NT2/D1 (cell line): ENCODE data around the gene IRF1.

Experiments used
- DNase-seq: peaks from one replicate; pipeline ENCODE4 v3.0.0-alpha.2; 2011; ENCODE audit warnings: low read depth, low spot score
- H3K27me3 ChIP-seq: 2 replicates; pipeline ENCODE4 v1.6.0; 2011; ENCODE audit warnings: mild to moderate bottlenecking; ENCODE audit not compliant: insufficient read length, insufficient read depth
- H3K36me3 ChIP-seq: 2 replicates; pipeline ENCODE4 v1.6.1; 2011; ENCODE audit warnings: mild to moderate bottlenecking, low read length, mixed read lengths; ENCODE audit not compliant: insufficient read depth, insufficient read length
- H3K4me1 ChIP-seq: 2 replicates; pipeline ENCODE4 v1.5.1; 2011; ENCODE audit not compliant: insufficient read depth, insufficient read length
- H3K4me3 ChIP-seq: 2 replicates; pipeline ENCODE4 v1.5.1; 2011; ENCODE audit warnings: low read depth; ENCODE audit not compliant: insufficient read length
- H3K9ac ChIP-seq: 2 replicates; pipeline ENCODE4 v1.6.0; 2011; ENCODE audit warnings: low read depth; ENCODE audit not compliant: insufficient read length
- H3K9me3 ChIP-seq: 2 replicates; pipeline ENCODE4 v1.5.1; 2011; ENCODE audit warnings: mild to moderate bottlenecking, low read length; ENCODE audit not compliant: insufficient read depth
- SUZ12 ChIP-seq: IDR thresholded peaks from 2 replicates; pipeline ENCODE4 v1.6.1; 2011; ENCODE audit not compliant: insufficient read length, insufficient read depth; ENCODE audit errors: extremely low read depth
- YY1 ChIP-seq: IDR thresholded peaks from 2 replicates; pipeline ENCODE4 v1.6.1; 2011; ENCODE audit not compliant: insufficient read length, insufficient read depth
- ZNF274 ChIP-seq: IDR thresholded peaks from 2 replicates; pipeline ENCODE4 v1.6.1; 2011; ENCODE audit warnings: mild to moderate bottlenecking, low read depth, low read length

The IRF1 gene

GRCh38 chr5:132470596-132470995 is 20.0 kb downstream of the IRF1 start:
- DNase-seq: no peak
- Histone ChIP-seq H3K9ac (no peak overlapping the region), H3K4me1 (peaks cover 5% of the 10 kb centered on the region), H3K9me3 (peaks cover 10% of the 10 kb centered on the region; the same call in 1 of the 2 replicates), H3K4me3 (no peak overlapping the region), H3K27me3 (no peaks in the 10 kb centered on the region), H3K36me3 (no peaks in the 10 kb centered on the region)
- no peak for TF ChIP-seq ZNF274
- no peak for TF ChIP-seq YY1
- no peak for TF ChIP-seq SUZ12

- Histone ChIP-seq H3K9ac (no peak overlapping the region), H3K4me1 (peaks cover 3% of the 10 kb centered on the region), H3K4me3 (no peak overlapping the region)
Measured at GRCh38 chr5:132470010-132470392, 20.6 kb downstream of the IRF1 start.

GRCh38 chr5:132469380-132470009 is 21.1 kb downstream of the IRF1 start:
- no peaks in the 10 kb centered on the region for H3K36me3 ChIP-seq
- DNase-seq: no peak
- no peaks in the 10 kb centered on the region for H3K27me3 ChIP-seq
- peaks cover 10% of the 10 kb centered on the region; the same call in 1 of the 2 replicates for H3K9me3 ChIP-seq
- no peak overlapping the region for H3K4me3 ChIP-seq
- peaks cover 2% of the 10 kb centered on the region for H3K4me1 ChIP-seq
- H3K9ac ChIP-seq: no peak overlapping the region
- TF ChIP-seq YY1 (no peak), ZNF274 (no peak), SUZ12 (no peak)

More at GRCh38 chr5:132470010-132470392, 20.6 kb downstream of the IRF1 start:
- no peak for TF ChIP-seq ZNF274
- no peak for TF ChIP-seq SUZ12
- no peak for TF ChIP-seq YY1
- no peak for DNase-seq
- Histone ChIP-seq H3K27me3 (no peaks in the 10 kb centered on the region), H3K36me3 (no peaks in the 10 kb centered on the region), H3K9me3 (peaks cover 10% of the 10 kb centered on the region; the same call in 1 of the 2 replicates)

- Histone ChIP-seq H3K36me3 (no peaks in the 10 kb centered on the region), H3K9me3 (peaks cover 10% of the 10 kb centered on the region; the same call in 1 of the 2 replicates), H3K4me3 (no peak overlapping the region), H3K9ac (no peak overlapping the region), H3K4me1 (peaks cover 4% of the 10 kb centered on the region), H3K27me3 (no peaks in the 10 kb centered on the region)
- DNase-seq: no peak
- TF ChIP-seq ZNF274 (no peak), YY1 (no peak), SUZ12 (no peak)
Measured at GRCh38 chr5:132468656-132469379, 21.8 kb downstream of the IRF1 start.

- DNase-seq: no peak
- H3K36me3 ChIP-seq: no peaks in the 10 kb centered on the region
- no peaks in the 10 kb centered on the region for H3K27me3 ChIP-seq
- TF ChIP-seq SUZ12: no peak
- no peak for TF ChIP-seq ZNF274
- TF ChIP-seq YY1: no peak
- H3K9ac ChIP-seq: no peak overlapping the region
- no peak overlapping the region for H3K4me3 ChIP-seq
- H3K4me1 ChIP-seq: peaks cover 5% of the 10 kb centered on the region
- peaks cover 10% of the 10 kb centered on the region; the same call in 1 of the 2 replicates for H3K9me3 ChIP-seq
Measured at GRCh38 chr5:132467287-132467984, 23.1 kb downstream of the IRF1 start.

- no peak for TF ChIP-seq YY1
- TF ChIP-seq ZNF274: no peak
- H3K4me3 ChIP-seq: no peak overlapping the region
- peaks cover 5% of the 10 kb centered on the region for H3K4me1 ChIP-seq
- no peaks in the 10 kb centered on the region for H3K27me3 ChIP-seq
- peaks cover 10% of the 10 kb centered on the region; the same call in 1 of the 2 replicates for H3K9me3 ChIP-seq
- DNase-seq: no peak
- H3K36me3 ChIP-seq: no peaks in the 10 kb centered on the region
- H3K9ac ChIP-seq: no peak overlapping the region
Measured at GRCh38 chr5:132466433-132467286, 23.9 kb downstream of the IRF1 start.
